ENCODE results near the gene N4BP2L2.
A peak's percentile ranks its signal among the peaks of the same experiment; 100 is the strongest.

N4BP2L2 gene

DNA sequence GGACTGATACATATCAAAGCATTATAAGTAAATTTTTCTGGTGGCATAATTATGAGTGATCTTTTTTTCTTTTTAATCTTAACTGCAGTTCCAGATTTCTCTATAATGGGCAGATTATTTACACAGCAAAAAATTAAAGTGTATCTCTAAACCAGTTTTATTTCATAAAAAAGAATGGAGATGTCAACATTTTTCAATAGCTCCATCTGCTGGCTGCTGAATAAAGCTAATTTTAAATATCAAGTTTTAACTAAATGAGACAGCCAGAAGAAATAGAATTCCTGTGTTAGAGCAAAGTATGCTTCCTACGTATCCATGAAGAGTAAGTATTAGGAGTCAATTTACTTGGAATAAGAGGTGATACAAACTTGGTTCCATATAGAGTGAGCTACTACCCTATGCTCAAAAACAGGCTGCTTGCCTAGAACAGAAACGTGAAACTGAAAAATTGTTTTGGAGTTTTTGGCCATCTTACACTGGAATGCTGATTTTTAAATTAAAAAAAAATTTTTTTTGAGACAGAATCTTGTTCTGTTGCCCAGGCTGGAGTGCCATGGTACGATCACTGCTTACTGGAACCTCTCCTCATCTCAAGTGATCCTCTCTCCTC lies 42.7 kb upstream of the N4BP2L2 start:
- TF ChIP-seq, protein P1, sequence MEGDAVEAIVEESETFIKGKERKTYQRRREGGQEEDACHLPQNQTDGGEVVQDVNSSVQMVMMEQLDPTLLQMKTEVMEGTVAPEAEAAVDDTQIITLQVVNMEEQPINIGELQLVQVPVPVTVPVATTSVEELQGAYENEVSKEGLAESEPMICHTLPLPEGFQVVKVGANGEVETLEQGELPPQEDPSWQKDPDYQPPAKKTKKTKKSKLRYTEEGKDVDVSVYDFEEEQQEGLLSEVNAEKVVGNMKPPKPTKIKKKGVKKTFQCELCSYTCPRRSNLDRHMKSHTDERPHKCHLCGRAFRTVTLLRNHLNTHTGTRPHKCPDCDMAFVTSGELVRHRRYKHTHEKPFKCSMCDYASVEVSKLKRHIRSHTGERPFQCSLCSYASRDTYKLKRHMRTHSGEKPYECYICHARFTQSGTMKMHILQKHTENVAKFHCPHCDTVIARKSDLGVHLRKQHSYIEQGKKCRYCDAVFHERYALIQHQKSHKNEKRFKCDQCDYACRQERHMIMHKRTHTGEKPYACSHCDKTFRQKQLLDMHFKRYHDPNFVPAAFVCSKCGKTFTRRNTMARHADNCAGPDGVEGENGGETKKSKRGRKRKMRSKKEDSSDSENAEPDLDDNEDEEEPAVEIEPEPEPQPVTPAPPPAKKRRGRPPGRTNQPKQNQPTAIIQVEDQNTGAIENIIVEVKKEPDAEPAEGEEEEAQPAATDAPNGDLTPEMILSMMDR (IDR thresholded peaks at IDR 0.05) = peak; percentile 65

DNA sequence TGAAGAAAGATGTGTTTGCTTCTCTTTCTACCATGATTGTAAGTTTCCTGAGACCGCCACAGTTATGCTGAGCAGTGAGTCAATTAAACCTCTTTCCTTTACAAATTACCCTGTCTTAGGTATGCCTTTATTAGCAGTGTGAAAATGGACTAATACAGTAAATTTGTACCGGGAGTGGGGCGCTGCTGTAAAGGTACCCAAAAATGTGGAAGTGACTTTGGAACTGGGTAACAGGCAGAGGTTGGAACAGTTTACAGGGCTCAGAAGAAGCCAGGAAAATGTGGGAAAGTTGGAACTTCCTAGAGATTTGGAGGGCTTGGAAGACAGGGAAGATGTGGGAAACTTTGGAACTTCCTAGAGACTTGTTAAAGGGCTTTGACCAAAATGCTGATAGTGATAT lies 38.4 kb upstream of the N4BP2L2 start:
- TF ChIP-seq, protein P1 (IDR thresholded peaks at IDR 0.05) = no peak

DNA sequence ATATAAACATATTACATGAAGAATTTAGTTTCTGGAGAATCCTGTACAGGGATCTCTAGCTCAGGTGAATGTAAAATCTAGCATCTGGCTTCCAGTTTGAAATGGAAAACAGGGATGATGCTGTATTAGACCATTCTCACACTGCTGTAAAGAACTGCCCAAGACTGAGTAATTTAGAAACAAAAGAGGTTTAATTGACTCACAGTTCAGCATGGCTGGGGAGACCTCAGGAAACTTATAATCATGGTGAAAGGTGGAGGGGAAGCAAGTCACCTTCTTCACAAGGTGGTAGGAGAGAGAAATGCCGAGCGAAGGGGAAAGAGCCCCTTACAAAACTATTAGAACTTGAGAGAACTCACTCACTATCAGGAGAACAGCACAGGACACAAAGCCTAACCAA lies 17.0 kb upstream of the N4BP2L2 start:
- TF ChIP-seq, protein P1 (IDR thresholded peaks at IDR 0.05) = no peak

DNA sequence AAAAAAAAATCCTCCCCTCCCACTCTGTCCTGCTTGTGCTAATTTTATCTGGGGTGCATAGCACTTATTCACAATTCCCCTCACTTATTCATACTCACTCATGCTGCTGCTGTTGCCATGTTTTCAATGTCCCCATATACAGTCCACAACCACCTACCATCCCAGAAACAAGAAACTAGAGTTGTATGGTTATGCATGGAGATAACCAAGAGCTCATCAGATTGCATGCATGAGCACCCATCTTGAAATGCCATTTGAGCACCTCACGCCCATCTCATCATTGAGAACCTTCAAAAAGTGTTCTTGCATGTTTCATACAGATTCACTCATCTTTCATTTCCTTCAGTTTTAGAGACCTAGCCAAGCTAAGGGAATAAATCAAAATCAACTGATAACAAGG lies 15.1 kb upstream of the N4BP2L2 start:
- TF ChIP-seq, protein P1 (IDR thresholded peaks at IDR 0.05) = no peak

DNA sequence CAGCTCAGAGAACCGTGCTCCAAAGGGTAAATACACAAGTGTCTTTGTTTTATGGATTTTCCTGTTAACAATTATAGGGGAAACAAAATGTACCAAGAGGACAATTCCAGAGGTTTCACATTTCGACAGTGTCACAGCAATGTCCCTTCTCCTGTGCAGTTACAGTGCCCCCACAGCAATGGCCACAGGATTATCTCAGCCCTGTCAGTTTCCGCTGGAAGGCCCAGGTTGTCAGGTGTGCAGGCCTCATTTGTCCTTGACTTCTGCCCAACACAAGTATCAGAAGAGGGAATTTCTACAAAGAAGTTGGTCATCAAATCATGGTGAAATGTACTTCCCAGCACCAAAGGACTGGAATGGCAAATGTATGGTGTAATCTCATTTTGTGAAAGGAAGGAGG lies 11.2 kb upstream of the N4BP2L2 start:
- TF ChIP-seq, protein P1 (IDR thresholded peaks at IDR 0.05) = no peak

DNA sequence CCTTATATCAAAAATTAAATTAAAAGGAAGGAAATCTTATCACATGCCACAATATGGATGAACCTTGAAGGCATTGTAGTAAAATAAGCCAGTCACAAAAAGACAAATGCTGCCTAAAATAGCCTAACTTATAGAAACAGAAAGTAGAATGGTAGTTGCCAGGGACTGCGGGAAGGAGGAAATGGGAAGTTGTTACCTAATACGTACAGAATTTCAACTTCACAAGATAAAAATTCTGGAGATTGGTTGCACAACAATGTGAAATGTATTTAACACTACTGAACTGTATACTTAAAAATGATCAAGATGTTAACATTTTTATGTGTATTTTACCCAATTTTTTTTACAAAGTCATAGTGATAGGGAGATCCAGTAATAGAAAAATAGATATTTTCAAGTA lies 10.2 kb upstream of the N4BP2L2 start:
- TF ChIP-seq, protein P1 (IDR thresholded peaks at IDR 0.05) = no peak

DNA sequence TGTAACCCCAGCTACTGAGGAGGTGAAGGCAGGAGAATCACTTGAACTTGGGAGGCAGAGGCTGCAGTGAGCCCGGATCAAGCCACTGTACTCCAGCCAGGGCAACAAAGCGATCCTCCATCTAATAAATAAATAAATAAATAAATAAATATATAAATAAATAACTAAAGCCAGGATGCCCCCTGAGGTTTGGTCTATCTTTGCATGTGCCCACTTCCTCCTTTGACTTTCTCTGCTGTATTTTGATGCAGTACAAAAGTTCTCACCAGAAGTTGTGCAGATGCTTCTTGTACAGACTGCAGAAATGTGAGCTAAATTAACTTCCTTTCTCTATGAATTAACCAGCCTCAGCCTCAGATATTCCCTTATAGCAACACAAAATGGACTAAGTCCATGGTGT lies 6.5 kb upstream of the N4BP2L2 start:
- TF ChIP-seq, protein P1 (IDR thresholded peaks at IDR 0.05) = no peak

DNA sequence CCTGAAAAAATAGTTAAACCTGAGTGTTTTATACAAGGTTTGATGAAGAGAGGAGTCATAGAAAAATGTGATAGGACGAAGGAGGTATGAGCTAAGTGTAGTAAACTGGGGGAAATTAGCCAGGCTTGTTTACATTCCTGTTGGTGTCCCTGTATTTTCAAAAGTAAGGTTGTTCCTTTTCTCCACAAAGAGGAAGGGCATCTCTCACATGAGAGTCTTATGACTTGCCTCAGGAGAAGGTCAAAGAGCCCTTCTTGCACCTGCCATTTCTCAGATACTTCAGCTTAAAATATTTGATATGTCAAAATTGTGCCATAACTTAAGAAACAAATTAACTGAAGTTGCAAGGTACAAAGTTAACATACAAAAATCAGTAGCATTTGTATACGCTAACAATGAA lies 3.6 kb upstream of the N4BP2L2 start:
- TF ChIP-seq, protein P1 (IDR thresholded peaks at IDR 0.05) = no peak
